ENCODE data around the gene ATG4C. TPM values are rescaled to one million over a fixed set of nuclear protein-coding genes. Genes with fewer than 3 reads are reported as not detected.
A peak's percentile ranks its signal among the peaks of the same experiment; 100 is the strongest.

The ATG4C gene
- total RNA-seq, 1 donor from 2014 or later = 14.0 TPM

- intact Hi-C loops (cut with DNase I) = no loop called here
- ATAC-seq = no peak
Measured at GRCh38 chr1:62834400-62834961, 50.5 kb downstream of the ATG4C start.

GRCh38 chr1:62836856-62837540, 53.1 kb downstream of the ATG4C start:
- intact Hi-C loops (cut with DNase I) = no loop called here
- no peaks in the 10 kb centered on the region for H3K27me3 ChIP-seq (ENCODE audit: low read depth)
- no peak for TF ChIP-seq CTCF (IDR thresholded peaks at IDR 0.05)
- H3K9me3 ChIP-seq = no peaks in the 10 kb centered on the region
- peaks cover 14% of the 10 kb centered on the region for H3K36me3 ChIP-seq
- ATAC-seq (no peak), DNase-seq (no peak)
- H3K4me1 ChIP-seq = no peaks in the 10 kb centered on the region
- no peak overlapping the region for H3K4me3 ChIP-seq
- H3K27ac ChIP-seq = no peak overlapping the region

More at GRCh38 chr1:62834400-62834961, 50.5 kb downstream of the ATG4C start:
- H3K4me1 ChIP-seq = no peaks in the 10 kb centered on the region
- TF ChIP-seq CTCF (IDR thresholded peaks at IDR 0.05) = no peak
- H3K36me3 ChIP-seq = peaks cover 14% of the 10 kb centered on the region
- no peaks in the 10 kb centered on the region for H3K27me3 ChIP-seq (ENCODE audit: low read depth)
- no peak overlapping the region for H3K4me3 ChIP-seq
- no peak for DNase-seq
- no peak overlapping the region for H3K27ac ChIP-seq
- no peaks in the 10 kb centered on the region for H3K9me3 ChIP-seq

GRCh38 chr1:62840555-62840954, 56.6 kb downstream of the ATG4C start:
- Histone ChIP-seq H3K4me1 (no peaks in the 10 kb centered on the region), H3K36me3 (peaks cover under 1% of the 10 kb centered on the region), H3K4me3 (no peak overlapping the region), H3K9me3 (no peaks in the 10 kb centered on the region), H3K27ac (no peak overlapping the region), H3K27me3 (ENCODE audit: low read depth) (no peaks in the 10 kb centered on the region)
- intact Hi-C loops (cut with DNase I) = no loop called here
- ATAC-seq (no peak), DNase-seq (no peak)
- no peak for TF ChIP-seq CTCF (IDR thresholded peaks at IDR 0.05)

GRCh38 chr1:62841587-62842169, 57.7 kb downstream of the ATG4C start:
- peak; percentile 73 for TF ChIP-seq CTCF (IDR thresholded peaks at IDR 0.05)
- Histone ChIP-seq H3K27me3 (ENCODE audit: low read depth) (no peaks in the 10 kb centered on the region), H3K4me1 (no peaks in the 10 kb centered on the region), H3K4me3 (no peak overlapping the region), H3K9me3 (no peaks in the 10 kb centered on the region), H3K36me3 (peaks cover 11% of the 10 kb centered on the region), H3K27ac (no peak overlapping the region)
- DNase-seq (no peak), ATAC-seq (peak in 1 of 2 donors; percentile 60)
- intact Hi-C loops (cut with DNase I) = no loop called here

- intact Hi-C loops (cut with DNase I) = no loop called here
- H3K27ac ChIP-seq = no peak overlapping the region
- H3K27me3 ChIP-seq (ENCODE audit: low read depth) = no peaks in the 10 kb centered on the region
- no peak overlapping the region for H3K4me3 ChIP-seq
- TF ChIP-seq CTCF (IDR thresholded peaks at IDR 0.05) = no peak
- no peak for ATAC-seq
- H3K4me1 ChIP-seq = no peaks in the 10 kb centered on the region
- H3K9me3 ChIP-seq = no peaks in the 10 kb centered on the region
- DNase-seq = no peak
- peaks cover 19% of the 10 kb centered on the region for H3K36me3 ChIP-seq
Measured at GRCh38 chr1:62844030-62844429, 60.1 kb downstream of the ATG4C start.

All from lower lobe of right lung (tissue), 2 donors.